Measurements from ENCODE around the gene HECW1.

The HECW1 gene

DNA sequence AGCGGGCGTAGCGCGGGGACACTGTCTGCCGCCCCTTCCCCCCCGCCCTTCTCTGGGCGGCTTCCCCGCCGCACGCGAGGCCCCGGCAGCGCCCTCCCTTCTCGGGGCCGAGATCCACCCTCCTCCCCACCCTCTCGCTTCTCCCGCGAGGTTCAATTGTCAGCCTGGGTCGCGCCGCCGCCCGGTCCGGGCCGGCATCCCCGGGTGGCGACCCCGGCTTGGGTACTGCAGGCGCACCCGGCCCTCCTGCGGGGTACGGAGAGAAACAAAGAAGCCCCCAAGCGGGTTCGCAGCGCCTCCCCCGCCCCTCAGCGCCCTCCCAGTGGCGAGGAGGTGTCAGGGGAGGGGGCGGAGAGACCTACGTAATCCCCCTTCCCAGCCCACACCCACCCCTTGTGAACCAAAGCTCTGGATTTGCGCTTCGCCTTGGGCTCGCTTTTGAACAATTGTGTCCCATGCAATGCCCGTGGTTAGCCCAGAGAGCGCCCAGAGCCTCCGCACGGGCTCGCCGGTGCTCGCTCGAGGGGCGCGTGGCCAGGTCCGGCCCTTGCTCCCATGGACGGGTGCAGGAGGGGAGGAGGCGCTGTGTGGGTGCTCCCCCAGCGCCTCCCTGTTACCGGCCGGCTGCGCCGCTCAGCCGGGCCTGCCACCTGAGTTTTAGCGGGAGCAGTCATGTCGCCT lies 634 bp downstream of the HECW1 start:
- no peak for FAIRE-seq

DNA sequence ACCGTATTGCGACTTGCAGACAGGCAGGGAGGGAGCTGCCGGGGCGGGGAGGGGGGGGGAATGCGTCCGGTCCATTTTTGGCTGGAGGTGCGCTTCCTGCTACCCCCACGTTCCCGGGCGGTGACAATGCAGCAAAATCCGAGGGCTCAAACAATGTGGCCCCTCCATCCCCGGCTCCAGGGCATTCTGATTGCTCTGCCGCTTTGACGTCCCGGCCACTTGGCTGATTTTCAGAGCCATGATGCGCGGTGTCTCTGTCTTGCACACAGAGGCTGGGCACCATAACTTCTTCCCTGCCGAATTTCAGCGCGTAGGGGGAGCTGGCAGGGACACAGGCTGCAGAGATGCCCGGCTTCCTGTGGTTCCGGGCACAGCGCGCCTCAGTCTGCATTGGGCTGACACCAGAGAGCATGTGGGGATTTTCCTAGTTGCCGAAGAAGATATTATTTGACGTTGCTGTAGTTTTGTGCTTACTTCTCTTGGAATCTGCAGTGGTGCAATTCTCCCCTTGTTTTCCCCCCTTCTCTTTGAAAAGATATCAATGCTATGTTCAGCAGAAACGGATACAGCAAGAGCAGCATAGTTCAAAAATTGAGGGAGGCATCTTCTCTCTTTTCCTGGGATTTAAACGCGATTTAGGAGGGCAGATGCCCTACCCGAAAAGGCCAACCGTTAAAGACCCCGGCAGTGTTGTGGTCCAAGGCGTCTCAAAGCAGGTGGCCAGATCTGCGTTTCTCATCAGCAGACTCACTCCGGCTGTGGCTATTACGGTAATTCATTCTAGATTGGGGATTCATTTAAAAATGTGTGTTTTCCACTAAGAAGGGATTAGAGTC lies 1.4 kb downstream of the HECW1 start:
- no peak for FAIRE-seq

DNA sequence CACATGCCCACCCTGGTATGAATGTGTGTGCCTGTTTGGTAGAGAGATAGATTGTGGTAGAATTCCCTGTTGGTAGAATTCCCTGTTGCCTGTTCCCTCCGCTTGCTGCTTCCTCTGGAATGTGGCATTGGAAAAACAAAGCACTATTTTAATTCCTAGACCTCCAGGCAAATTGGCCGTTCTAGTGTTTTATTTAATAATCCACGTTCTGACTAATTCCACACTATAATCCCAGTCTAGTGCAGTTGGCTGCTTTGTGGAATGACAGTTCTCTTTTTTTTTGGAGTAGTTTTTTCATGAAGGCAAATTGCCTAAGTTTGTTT lies 2.0 kb downstream of the HECW1 start:
- FAIRE-seq = no peak

DNA sequence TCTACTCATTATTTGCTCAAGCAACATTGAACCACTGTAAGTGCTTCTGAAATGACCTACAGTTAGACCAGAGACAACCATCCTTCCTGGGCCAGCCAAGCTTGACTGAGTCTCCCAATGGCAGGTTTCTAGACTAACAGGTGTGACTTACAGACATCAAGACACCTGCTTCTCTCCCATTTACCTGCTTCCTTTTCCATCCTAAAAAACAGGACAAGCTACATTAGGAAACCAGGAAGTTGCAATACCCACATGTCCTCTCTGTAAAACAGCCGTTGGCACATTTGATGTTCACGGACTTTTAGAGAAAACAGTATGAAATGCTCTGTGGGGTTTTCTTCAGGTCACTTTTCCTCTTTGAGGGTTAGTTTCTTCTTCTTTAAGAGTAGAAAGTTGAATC lies 4.0 kb downstream of the HECW1 start:
- FAIRE-seq = no peak

DNA sequence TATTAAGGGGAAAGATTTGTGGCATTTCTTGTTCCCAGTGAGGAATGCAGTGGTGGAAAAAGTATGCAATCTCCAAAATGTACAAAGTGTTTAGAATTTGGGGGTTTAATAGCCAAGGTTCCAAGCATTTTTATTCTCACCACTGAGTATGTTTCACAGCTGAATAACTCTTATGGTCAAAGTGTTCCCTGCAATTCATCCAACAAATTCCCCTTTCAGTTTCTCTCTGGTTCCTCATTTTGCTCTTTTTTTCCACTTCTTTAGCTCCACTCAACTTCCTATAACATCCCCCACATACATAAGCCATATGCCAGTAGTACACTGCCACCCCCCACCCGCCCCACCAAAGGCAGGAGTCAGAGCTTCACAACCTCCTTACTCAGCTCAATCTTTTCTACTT lies 4.6 kb downstream of the HECW1 start:
- FAIRE-seq = no peak

DNA sequence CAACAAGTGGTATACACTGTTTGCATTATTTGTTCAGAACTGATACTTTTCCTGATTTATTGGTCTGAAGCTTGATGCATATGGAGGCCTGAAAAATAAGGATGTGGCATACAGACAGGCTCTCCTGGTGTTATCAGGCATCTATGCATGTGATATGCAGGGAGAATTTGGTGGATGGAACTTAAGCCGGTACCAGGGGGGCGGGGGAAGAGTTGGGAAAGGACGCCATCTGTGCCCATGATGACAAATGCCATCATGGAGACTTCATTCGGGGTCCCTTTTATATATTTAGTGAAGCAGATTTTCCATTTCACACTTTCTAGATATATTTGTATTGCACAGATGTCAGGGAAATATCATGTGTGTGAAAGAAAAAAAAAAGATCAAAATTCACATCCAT lies 5.4 kb downstream of the HECW1 start:
- no peak for FAIRE-seq

DNA sequence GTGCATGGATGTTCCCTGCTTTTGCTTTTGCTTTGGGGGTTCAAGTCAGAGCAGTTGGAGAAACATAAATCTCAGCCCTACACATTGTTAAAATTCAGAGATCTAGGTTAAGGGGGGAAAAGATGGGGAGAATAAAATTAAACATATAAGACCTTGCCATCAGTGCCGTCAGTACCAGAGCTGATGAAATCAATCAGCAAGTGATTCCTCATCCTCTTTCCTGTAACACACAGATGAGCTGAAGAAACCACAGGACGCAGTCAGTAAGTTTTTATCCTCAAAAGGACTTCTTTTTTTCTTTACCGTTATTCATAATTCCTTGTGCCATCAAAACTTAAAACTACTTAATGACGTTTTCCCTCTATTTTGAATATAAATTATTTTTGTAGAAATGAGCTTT lies 5.9 kb downstream of the HECW1 start:
- FAIRE-seq = no peak

DNA sequence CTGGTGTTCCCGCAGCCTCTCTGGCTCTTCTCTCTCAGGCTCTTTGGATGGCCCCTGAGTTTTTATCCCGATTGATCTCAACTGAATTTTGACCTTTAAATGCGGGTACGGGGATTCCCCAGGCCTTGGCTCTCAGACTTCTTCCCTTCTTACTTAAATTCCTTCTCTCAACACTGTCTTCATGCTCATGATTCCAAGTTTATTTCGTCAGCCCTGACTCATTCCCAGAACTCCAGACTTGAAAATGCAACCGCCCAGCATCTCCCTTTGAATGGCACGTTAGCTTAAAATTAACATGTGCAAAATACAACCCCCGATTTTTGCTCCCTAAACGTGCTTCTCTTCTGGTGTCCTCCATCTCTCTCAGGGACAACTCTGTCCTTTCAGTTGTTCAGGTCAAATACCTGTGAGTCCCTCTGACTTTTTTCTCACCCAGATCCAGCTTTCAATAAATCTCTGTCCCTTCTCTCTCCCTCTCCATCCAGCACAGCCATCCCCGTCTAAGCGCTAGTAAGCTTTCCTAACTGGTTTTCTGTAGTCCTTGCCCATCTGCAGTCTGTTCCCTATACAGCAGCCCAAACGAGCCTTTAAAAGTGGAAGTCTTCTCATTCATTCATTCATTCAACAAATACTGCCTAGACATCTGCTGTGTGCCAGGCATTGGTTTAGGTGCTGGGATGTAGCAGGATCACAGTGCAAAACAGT lies 7.1 kb downstream of the HECW1 start:
- FAIRE-seq = no peak

DNA sequence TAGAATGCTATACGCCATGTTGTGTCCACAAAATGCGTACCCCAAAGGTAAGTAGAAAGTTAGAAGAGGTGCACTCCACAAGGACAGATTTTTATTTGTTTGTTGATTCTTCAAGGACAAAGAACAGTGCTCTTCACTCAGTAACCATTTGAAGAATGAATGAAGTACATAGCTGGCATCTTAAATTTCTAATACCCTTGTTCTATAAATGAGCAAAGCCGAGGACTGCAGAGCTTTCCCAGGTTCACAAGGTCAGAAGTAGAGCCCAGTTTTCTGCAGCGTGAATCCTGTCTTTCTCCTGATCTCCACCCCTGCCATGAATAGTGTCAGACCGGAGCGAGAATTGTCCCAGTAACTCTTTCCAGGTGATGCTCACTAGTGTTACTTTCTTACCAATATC lies 9.5 kb downstream of the HECW1 start:
- FAIRE-seq = no peak

DNA sequence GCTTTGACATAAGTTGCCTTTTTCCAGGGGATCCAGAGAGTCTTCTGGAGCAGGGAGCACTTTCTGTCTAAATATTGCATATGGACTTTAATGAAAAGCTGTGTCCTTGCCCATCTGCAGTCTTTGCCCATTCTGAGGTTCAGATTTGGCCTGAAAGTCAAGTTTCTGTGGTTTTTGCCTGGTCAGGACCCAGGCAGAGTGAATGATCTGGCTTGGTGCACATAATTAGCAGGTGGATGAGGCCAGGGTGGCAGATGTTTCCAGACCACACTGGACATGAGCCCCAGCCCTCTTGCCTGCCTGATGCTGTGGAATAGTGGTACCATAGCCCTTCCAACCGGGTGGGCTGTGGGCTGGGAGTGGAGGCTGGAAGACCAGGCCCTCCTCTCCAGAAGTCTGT lies 11.0 kb downstream of the HECW1 start:
- no peak for FAIRE-seq

DNA sequence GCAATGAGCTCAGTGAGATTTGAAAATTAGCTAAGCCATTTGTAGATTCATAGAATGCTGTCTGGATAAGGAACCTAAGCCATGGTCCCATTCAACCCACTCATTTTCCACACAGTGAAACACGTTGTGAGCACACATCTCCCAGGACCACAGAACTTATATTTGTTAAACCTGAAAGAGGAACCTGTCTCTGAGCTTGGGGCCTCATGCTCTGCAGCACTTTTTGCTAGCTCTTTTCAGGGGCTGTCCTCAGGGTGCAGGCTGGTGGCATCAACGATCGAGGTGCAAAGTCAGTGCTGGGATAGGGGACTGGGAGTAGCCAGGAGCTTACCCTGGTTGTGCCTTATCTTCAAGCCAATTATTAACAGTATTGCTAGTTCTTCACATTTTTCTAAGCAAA lies 11.9 kb downstream of the HECW1 start:
- no peak for FAIRE-seq

DNA sequence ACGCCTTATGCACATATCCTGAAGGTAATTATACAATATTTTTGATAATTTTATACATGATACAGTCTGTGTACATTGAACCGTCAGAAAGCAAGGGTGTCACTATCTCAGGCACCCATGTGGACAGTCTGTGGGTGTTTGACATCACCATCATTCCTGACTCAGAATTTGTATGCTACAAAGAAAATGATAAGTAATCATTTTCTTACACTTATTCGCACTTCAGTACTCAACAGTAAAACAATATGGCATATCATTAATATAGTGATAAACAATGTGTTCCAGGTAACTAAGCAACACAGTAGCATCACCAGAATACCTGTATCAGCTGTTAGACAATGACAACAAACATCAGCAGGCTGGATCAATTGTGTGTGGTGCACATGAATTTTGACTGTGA lies 17.9 kb downstream of the HECW1 start:
- FAIRE-seq = no peak

DNA sequence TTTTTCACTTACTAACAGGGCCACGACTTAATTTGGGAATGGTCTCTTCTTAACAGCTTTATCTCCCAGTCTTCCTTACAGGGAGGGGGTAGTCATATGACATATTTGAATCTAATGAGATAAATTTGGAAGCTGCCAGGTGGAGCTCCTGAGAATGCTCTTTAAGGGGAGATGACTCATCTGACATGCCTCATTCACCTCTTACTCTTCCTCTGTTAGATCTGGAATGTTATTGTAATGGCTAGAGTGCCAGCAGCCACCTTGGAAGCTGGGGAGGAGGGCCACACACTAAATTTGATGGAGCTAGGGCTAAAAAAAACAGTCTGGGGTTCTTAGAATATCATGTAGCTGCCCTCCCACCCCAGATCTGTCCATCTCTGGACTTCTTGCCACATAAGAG lies 22.7 kb downstream of the HECW1 start:
- FAIRE-seq = no peak

DNA sequence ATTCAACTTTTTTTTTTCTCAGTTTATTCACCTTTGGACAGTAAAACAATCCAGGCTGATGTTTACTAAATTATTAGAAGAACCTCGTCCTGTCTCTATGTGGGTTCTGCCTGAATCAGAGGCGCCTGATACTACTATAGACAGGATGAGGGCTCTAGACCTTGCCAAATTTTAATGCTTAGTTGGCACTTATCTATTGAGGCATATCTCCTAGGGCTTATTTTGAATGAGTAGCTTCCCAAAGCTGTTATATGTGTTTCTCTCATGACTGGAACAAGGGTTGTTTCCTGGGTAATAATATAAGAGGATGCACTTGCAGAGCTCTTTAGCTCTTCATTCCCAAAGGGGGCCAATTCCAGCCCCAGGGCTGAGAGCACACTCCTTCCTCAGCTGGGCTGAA lies 23.6 kb downstream of the HECW1 start:
- FAIRE-seq = no peak

DNA sequence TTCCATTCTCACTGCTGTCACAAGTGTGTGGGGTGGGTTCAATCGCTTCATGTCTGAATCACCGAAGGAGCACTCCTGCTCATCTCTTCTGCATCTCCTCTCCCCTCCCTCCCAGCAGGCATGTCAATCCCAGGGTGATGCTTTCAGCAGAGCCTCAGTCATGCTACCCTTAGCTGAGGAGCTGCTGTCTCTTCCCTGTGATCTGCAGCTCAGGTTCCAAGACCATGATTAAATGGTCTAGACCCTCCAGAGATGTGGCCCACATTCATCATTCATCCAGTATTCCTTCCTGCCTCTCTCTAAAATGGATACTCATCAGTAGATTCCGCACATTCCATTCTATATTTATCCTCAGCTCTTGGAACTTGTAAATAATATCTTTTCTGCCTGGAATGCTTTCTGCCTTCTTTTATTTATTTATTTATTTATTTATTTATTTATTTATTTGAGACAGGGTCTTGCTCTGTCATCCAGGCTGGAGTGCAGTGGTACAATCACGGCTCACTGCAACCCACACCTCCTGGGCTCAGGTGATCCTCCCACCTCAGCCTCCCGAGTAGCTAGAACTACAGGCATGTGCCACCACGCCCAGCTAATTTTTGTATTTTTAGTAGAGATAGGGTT lies 24.8 kb downstream of the HECW1 start:
- peak; percentile 45 for FAIRE-seq

DNA sequence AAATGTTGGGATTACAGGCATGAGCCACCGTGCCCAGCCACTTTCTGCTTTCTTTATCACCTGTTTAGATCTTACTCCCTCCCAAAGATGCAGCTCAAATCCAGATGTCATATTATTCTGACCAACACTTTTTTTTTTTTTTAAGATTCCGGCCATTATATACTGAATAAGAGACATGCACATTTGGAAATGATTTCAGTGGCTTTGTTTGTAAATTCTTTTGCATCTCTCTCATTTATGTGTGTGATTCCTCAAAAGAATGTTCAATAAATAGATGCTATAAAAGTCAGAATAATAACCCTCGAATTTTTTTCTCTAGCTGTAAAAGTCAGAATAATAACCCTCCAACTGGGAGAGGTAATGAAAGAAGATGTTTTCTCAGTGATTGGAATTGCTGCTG lies 25.4 kb downstream of the HECW1 start:
- peak; percentile 99 for FAIRE-seq

DNA sequence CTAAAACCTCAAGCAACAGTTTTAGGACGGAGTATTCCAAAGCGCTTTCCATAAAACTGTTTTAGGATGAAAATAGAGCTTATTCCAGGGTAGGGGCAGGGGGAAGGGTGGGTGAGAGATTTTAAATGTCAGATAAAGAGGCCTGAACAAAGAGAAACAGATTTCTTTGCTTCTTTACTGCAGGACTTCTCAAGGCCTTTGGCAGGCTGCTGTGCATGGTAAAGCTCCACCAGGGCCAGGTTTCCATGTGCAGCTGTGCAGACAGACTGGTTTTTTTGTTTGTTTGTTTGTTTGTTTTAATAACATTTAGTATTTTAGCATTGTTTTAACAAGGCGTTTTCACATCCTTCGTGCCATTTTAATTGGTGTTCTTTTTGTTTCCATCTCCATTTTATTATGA lies 26.3 kb downstream of the HECW1 start:
- FAIRE-seq = peak; percentile 94

DNA sequence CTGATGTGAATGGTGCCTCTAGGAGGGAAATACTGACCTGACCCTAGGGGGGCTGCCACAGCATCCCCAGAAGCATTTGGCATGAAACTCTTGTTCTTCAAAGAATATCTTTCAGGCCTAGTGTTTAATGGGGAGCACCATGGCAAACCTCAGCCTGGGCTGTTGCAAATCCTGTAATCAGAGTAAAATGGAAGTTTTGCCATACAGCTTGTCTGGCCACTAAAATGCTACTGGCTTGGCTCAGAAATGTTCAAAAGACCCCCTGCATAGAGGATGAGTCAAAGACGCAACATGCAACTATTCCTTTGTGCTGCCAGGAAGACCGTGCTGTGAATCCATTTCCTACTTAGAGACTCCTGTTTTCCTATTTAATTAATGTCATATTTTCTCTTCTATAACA lies 26.7 kb downstream of the HECW1 start:
- no peak for FAIRE-seq

DNA sequence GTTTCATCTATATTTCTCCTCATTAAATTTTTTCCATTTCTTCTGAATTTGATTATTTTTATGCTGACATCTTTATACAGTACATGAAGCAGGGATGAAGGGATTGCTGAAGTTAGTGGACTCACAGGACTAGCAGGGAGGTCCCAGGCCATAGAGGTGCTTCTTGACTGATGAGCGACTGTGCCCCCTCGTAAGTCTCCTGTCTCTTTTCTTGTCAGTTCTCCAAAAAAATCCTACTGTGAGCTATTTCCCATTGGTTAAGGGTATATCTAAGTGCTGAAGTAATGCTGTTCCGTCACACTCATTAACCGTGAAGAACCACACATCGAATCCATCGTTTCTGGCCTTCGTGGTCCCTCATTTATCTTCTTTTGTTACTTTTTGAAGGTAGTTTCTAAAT lies 27.7 kb downstream of the HECW1 start:
- FAIRE-seq = no peak

DNA sequence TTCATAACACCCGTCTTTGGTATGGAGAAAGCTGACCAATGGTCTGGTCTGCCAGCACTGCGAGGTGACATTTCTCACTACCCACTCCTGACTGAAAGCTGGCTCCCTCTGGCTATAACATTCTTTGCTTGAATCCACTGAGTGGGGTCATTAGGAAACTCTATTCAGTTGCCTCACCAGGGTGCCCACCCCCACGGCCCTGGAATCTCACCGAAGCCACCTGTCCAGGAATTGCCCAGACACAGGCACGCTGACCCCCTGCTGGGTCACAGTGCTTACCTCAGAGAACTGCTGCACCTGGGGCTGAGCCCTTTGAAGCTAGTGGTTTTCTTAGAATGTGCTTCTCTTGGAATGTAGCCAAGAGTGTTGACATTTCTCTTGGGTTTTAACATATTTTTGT lies 28.6 kb downstream of the HECW1 start:
- FAIRE-seq = no peak

DNA sequence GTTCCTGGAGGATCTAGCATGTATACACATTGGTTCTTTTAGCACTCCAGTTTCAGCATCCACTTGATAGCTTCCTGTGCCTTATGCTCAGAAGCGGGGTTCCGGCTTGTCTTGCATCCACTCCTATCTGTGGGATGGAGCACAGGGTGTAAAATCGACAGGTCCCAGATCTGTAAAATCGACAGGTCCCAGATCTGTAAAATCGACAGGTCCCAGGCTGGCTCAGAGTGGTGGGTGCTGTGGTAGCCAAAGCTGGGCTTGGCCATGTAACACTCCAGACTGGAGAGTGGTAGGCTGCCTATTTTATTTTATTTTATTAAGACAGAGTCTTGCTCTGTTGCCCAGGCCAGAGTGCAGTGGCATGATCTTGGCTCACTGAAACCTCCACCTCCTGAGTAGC lies 30.3 kb downstream of the HECW1 start:
- FAIRE-seq = no peak

DNA sequence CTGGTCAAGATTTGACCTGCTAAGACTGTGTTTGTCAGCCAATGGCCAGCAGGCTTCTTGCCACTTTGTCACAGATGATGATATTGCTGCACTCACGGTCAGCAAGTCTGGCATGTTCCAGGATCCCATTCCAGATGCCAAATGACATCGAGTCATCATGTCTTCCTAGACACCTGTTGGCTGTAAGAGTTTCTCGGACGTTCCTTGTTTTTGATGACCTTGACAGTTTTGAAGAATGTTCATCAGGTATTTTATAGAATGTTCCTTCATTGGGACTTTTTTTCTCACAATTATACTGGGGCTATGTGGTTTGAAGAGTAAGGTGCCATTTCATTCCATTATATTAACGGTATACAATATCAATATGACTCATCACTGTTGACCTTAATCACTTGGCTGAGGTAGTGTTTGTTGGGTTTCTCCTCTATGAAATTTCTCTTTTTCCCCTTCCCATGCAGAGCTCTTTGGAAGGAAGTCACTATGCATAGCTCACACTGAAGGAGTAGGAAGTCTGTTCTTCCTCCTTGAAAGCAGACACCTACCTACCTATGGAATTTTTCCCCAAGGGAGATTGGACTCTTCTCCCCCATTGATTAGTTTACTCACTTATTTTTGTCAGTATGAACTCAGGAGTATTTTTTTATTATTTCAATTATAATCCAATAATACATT lies 31.6 kb downstream of the HECW1 start:
- FAIRE-seq = no peak

DNA sequence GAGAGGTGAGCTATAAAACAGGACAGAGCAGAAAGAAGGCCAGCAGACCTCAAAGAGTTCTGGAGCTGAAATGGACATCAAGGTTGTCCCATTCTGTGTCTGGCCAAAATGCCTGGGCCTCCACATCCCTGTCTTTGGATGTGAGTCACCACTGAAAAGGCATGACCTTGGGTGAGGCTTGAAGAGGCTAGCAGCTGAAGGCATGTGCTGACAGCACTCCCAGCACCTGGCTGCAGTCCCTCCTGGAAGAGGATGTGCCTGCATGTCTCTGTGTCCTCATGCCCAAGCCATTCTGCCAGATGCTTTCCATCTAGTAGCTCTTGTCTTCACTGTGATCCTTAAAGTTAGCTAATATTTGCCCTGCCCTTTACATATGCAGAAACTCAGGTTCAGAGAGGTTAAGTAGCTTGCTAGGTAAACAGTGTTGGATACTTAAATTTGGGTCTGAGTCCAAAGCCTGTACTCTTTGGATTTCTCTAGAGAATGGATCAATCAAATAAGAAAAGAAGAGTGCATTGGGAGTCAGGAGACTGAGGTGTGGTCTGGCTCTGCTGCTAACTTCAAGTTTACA lies 35.8 kb downstream of the HECW1 start:
- FAIRE-seq = no peak

Data from endometrium (tissue), 2 donors.